ENCODE data around the gene BRAP.

DNA sequence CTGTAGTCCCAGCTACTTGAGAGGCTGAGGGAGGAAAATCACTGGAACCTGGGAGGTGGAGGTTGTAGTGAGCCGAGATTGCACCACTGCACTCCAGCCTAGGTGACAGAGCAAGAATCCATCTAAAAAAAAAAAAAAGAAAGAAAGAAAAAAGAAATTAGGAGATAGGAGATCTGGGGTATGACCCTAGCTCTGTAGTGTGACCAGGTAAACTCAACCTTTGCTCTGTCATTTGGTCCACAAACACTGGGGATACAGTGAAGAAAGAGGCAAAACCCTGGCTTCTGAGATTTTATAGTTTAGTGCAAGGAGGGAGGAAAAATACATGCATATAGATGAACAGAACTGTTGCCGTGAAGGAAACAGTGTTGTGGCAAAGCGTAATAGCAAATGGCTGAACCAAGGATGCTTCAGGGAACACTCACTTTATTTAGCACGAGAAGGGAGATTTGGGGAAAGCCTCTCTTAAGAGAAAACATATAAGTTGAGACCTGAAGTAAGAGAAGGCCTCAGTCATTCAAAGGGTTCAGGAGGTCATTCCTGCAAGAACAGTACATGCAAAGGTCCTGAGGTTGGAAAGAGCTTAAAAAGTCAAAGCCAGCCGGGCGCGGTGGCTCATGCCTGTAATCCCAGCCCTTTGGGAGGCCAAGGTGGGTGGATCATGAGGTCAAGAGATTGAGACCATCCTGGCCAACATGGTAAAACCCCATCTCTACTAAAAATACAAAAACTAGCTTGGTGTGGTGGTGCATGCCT lies 57.1 kb downstream of the BRAP start:
- no peak for TF ChIP-seq EZH2 (IDR thresholded peaks at IDR 0.05; ENCODE audit: low read length, unreplicated experiment)
- TF ChIP-seq, protein P1, sequence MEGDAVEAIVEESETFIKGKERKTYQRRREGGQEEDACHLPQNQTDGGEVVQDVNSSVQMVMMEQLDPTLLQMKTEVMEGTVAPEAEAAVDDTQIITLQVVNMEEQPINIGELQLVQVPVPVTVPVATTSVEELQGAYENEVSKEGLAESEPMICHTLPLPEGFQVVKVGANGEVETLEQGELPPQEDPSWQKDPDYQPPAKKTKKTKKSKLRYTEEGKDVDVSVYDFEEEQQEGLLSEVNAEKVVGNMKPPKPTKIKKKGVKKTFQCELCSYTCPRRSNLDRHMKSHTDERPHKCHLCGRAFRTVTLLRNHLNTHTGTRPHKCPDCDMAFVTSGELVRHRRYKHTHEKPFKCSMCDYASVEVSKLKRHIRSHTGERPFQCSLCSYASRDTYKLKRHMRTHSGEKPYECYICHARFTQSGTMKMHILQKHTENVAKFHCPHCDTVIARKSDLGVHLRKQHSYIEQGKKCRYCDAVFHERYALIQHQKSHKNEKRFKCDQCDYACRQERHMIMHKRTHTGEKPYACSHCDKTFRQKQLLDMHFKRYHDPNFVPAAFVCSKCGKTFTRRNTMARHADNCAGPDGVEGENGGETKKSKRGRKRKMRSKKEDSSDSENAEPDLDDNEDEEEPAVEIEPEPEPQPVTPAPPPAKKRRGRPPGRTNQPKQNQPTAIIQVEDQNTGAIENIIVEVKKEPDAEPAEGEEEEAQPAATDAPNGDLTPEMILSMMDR (conservative IDR thresholded peaks at IDR 0.05; ENCODE audit: low read depth, low read length) = no peak
